Upper lobe of left lung (tissue), 6 donors: ENCODE measurements around the gene MACROD2. TPM values are rescaled to one million over a fixed set of nuclear protein-coding genes. Genes with fewer than 3 reads are reported as not detected.
A peak's percentile ranks its signal among the peaks of the same experiment; 100 is the strongest.

Experiments
- ATAC-seq, 2 donors: fragments of 200-7000 bp; cut with Tn5 transposase; one replicate each; pipeline ENCODE4 v1.9.1; 2022; ENCODE audit warnings: mild to moderate bottlenecking in 2 of 2, moderate library complexity in 2 of 2; ENCODE audit not compliant: low FRiP score in 2 of 2
- DNase-seq, 2 donors: peaks; one replicate each; pipeline ENCODE4 v3.0.0-alpha.2; 2019 to 2020
- H3K27ac ChIP-seq, 4 donors: fragments of 200-600 bp; sonication (generic); one replicate each; pipeline ENCODE4 v1.5.1; 2016 to 2019
- H3K27me3 ChIP-seq, 4 donors: fragments of 200-600 bp; sonication (generic); one replicate each; pipeline ENCODE4 v1.5.1; 2017 to 2019
- H3K36me3 ChIP-seq, 4 donors: fragments of 200-600 bp; sonication (generic); one replicate each; pipeline ENCODE4 v1.5.1; 2016 to 2019
- H3K4me1 ChIP-seq, 4 donors: fragments of 200-600 bp; sonication (generic); one replicate each; pipeline ENCODE4 v1.5.1; 2018 to 2019
- H3K4me3 ChIP-seq, 4 donors: fragments of 200-600 bp; sonication (generic); one replicate each; pipeline ENCODE4 v1.5.1; 2017 to 2019; ENCODE audit warnings: mild to moderate bottlenecking in 2 of 4, moderate library complexity in 1 of 4
- H3K9me3 ChIP-seq, 4 donors: fragments of 200-600 bp; sonication (generic); one replicate each; pipeline ENCODE4 v1.5.1; 2018 to 2019
- CTCF ChIP-seq, 6 experiments: fragments of 450-650 bp in 4 of 6; fragments of 200-600 bp in 2 of 6; sonication (generic) in 2 of 6; IDR thresholded peaks; one replicate each; pipeline ENCODE4 v1.5.1; 2016 to 2019; ENCODE audit warnings: antibody characterized with exemption in 6 of 6
- EP300 ChIP-seq, 4 donors: sonication (generic); formaldehyde crosslinking; IDR thresholded peaks; one replicate each; pipeline ENCODE4 v1.5.1; 2017; ENCODE audit warnings: antibody characterized with exemption in 4 of 4, control low read depth in 2 of 4
- POLR2A ChIP-seq, 4 donors: fragments of 450-650 bp; IDR thresholded peaks; one replicate each; pipeline ENCODE4 v1.5.1; 2016 to 2017; ENCODE audit warnings: antibody characterized with exemption in 4 of 4, mild to moderate bottlenecking in 2 of 4
- POLR2AphosphoS5 ChIP-seq, 2 donors: sonication (generic); formaldehyde crosslinking; IDR thresholded peaks; one replicate each; pipeline ENCODE4 v1.5.1; 2017; ENCODE audit warnings: antibody characterized with exemption in 2 of 2
- WGBS, 2 donors: methylation state at CpG; one replicate each; pipeline ENCODE4 v1.1.5; 2017 to 2018; 5-methylcytosine and 5-hydroxymethylcytosine counted together
- total RNA-seq, 6 donors: library from RNA; depleted of rRNA in 4 of 6; stranded (reverse); fragments of >200 nt in 4 of 6; gene quantifications; one replicate each; pipeline versions ENCODE4 v1.1.0 to v1.2.1, GENCODE V29; 2016 to 2021
- donor health status: DM: no; HTN: no; CAD: no; lungs with moderate emphysema.
- donor health status: DM: no; HTN: yes; CAD: no; lungs with severe emphysema.

Gene MACROD2
- total RNA-seq, 6 donors from 2014 or later, result 20.7 to 84.3 (median 36.3) TPM

GRCh38 chr20:14580418-14581074 lies 585.2 kb downstream of the MACROD2 start:
- 47 to 51% methylated on average over 4 of the region's 4 CpGs for WGBS, 2 donors
- DNase-seq, result peak in 1 of 2 donors; percentile 21

DNA sequence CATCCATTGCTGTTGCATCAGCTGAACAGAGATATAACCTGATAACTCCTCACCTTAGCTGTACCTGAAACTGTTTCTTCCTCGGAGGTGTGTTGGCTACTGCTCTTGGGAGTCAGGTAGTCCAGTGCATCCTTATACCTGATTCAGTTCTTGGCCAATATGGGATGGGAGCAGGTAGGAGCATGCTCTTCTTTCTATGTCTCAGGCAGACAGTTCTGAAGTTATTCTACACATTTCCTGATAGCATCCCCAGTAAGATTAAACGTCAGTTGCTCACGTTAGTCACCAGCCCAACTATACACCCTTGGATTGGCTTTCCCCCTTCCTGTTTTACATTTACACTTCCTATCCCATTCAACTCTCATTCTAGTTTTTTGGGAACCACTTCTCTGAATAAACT lies 586.4 kb downstream of the MACROD2 start:
- DNase-seq (no peak), ATAC-seq (no peak)
- H3K9me3 ChIP-seq, result no peaks in the 10 kb centered on the region
- H3K36me3 ChIP-seq, result no peaks in the 10 kb centered on the region
- no peak for TF ChIP-seq CTCF (IDR thresholded peaks at IDR 0.05)
- TF ChIP-seq POLR2AphosphoS5 (IDR thresholded peaks at IDR 0.05), result no peak
- TF ChIP-seq EP300 (IDR thresholded peaks at IDR 0.05), result no peak
- no peaks in the 10 kb centered on the region for H3K4me1 ChIP-seq
- no peak overlapping the region for H3K27ac ChIP-seq
- H3K4me3 ChIP-seq, result no peak overlapping the region
- 90 to 91% methylated on average over 3 of the region's 3 CpGs for WGBS, 2 donors
- no peaks in the 10 kb centered on the region for H3K27me3 ChIP-seq

More at GRCh38 chr20:14580418-14581074, 585.2 kb downstream of the MACROD2 start:
- Histone ChIP-seq H3K27me3 (no peaks in the 10 kb centered on the region), H3K4me1 (no peaks in the 10 kb centered on the region), H3K36me3 (no peaks in the 10 kb centered on the region), H3K9me3 (no peaks in the 10 kb centered on the region), H3K4me3 (no peak overlapping the region), H3K27ac (no peak overlapping the region)
- TF ChIP-seq POLR2A (IDR thresholded peaks at IDR 0.05) (no peak), CTCF (IDR thresholded peaks at IDR 0.05) (no peak), POLR2AphosphoS5 (IDR thresholded peaks at IDR 0.05) (no peak), EP300 (IDR thresholded peaks at IDR 0.05) (no peak)
- no peak for ATAC-seq

DNA sequence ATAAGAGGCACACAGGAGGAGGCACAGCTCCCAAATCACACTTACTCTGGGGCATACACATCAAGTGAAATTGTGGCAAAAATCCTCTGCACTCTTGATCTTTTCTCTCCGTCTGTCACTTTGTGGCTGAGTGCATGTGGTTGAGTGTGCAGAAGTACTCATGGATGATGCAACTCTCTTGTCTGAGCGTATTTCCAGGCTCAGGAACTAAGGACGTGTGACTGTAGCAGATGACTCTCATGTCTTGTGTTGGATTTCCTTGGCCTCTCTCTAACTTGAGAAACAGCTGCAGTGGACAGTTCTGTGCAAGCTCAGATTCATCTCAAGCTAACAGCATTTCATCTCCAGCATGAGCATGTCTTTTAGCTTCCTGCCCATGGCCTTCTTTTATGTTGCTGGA lies 587.5 kb downstream of the MACROD2 start:
- DNase-seq, result peak in 1 of 2 donors; percentile 19
- peak in 1 of 2 donors; percentile 61 for ATAC-seq
- Histone ChIP-seq H3K27ac (no peak overlapping the region), H3K4me1 (no peaks in the 10 kb centered on the region), H3K27me3 (no peaks in the 10 kb centered on the region), H3K4me3 (no peak overlapping the region), H3K36me3 (no peaks in the 10 kb centered on the region), H3K9me3 (no peaks in the 10 kb centered on the region)
- no peak for TF ChIP-seq POLR2A (IDR thresholded peaks at IDR 0.05)
- TF ChIP-seq POLR2AphosphoS5 (IDR thresholded peaks at IDR 0.05), result no peak
- WGBS, 2 donors, result 43 to 61% methylated on average over 3 of the region's 3 CpGs

DNA sequence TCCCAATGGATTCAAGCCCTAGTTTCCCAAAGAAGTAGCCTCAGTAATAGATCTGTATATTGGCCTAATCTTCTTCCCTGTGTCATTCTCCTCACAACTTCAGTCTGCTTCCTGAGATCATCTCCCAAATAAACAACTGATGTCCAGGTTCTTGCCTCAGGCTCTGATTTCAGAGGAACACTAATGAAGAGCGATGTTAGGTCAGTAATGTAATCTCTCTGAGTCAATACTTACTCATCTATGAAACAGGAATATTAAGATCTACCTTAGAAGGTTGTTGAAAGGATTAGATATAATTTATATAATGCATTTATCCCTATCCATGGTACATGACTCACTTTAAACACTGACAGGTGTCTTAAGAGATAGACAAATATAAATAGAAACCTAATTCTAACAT lies 588.1 kb downstream of the MACROD2 start:
- no peak for DNase-seq
- WGBS, 2 donors, result 83 to 93% methylated on average over 1 of the region's 1 CpG
- no peaks in the 10 kb centered on the region for H3K36me3 ChIP-seq
- TF ChIP-seq CTCF (IDR thresholded peaks at IDR 0.05) (no peak), EP300 (IDR thresholded peaks at IDR 0.05) (no peak), POLR2AphosphoS5 (IDR thresholded peaks at IDR 0.05) (no peak), POLR2A (IDR thresholded peaks at IDR 0.05) (no peak)
- no peak for ATAC-seq
- H3K4me1 ChIP-seq, result no peaks in the 10 kb centered on the region
- no peak overlapping the region for H3K27ac ChIP-seq
- no peaks in the 10 kb centered on the region for H3K9me3 ChIP-seq
- H3K27me3 ChIP-seq, result no peaks in the 10 kb centered on the region
- H3K4me3 ChIP-seq, result no peak overlapping the region

- H3K4me3 ChIP-seq, result no peak overlapping the region
- no peaks in the 10 kb centered on the region for H3K4me1 ChIP-seq
- DNase-seq, result no peak
- WGBS, 2 donors, result 79 to 83% methylated on average over 2 of the region's 2 CpGs
- H3K27me3 ChIP-seq, result no peaks in the 10 kb centered on the region
- H3K9me3 ChIP-seq, result peaks cover 0 to 7% (median 3%) of the 10 kb centered on the region in 4 donors
- no peaks in the 10 kb centered on the region for H3K36me3 ChIP-seq
- no peak for TF ChIP-seq EP300 (IDR thresholded peaks at IDR 0.05)
- TF ChIP-seq POLR2AphosphoS5 (IDR thresholded peaks at IDR 0.05), result no peak
- no peak for TF ChIP-seq POLR2A (IDR thresholded peaks at IDR 0.05)
- TF ChIP-seq CTCF (IDR thresholded peaks at IDR 0.05), result no peak
- ATAC-seq, result no peak
- no peak overlapping the region for H3K27ac ChIP-seq
These were observed 594.1 kb downstream of the MACROD2 start for GRCh38 chr20:14589383-14589782.
